ENCODE results near the gene SLC4A5.

Gene SLC4A5

DNA sequence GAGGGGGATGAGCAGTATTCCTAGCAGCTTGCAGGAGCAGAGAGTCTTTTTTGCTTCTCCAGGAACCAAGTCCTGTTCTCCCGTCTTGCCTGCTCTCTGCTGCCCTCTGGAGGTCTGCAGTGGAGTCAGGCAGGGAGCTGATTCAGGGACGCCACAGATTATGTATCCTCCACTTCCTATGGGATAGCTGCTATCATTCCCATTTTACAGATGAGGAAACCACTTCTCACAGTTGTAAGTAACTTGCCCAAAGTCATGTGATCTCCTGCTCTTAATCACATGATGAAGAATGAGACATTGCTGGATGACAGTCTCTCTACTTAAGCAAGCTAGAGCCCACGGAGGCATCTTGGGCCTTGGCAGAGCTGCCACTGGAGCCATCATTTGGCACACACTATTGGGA lies 8.3 kb downstream of the SLC4A5 start:
- POLR2A ChIA-PET, result no interaction called here
- TF ChIP-seq, protein P1, sequence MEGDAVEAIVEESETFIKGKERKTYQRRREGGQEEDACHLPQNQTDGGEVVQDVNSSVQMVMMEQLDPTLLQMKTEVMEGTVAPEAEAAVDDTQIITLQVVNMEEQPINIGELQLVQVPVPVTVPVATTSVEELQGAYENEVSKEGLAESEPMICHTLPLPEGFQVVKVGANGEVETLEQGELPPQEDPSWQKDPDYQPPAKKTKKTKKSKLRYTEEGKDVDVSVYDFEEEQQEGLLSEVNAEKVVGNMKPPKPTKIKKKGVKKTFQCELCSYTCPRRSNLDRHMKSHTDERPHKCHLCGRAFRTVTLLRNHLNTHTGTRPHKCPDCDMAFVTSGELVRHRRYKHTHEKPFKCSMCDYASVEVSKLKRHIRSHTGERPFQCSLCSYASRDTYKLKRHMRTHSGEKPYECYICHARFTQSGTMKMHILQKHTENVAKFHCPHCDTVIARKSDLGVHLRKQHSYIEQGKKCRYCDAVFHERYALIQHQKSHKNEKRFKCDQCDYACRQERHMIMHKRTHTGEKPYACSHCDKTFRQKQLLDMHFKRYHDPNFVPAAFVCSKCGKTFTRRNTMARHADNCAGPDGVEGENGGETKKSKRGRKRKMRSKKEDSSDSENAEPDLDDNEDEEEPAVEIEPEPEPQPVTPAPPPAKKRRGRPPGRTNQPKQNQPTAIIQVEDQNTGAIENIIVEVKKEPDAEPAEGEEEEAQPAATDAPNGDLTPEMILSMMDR (IDR thresholded peaks at IDR 0.05; ENCODE audit: insufficient read depth, low read length, missing control alignments), result peak; percentile 94
- peak; percentile 9 for DNase-seq (ENCODE audit: low read depth, low spot score)
- CTCF ChIA-PET, result interaction anchor here (0.6 to 6.6 kb wide), 53 partner anchors 9 to 656 kb away, joined by 3 to 205 read pairs (median 6); partner anchors contain the start of genes C2orf81, DCTN1, SLC4A5 and STAMBP
- H3K4me3 ChIP-seq (ENCODE audit: low read depth, low read length), result no peak overlapping the region

DNA sequence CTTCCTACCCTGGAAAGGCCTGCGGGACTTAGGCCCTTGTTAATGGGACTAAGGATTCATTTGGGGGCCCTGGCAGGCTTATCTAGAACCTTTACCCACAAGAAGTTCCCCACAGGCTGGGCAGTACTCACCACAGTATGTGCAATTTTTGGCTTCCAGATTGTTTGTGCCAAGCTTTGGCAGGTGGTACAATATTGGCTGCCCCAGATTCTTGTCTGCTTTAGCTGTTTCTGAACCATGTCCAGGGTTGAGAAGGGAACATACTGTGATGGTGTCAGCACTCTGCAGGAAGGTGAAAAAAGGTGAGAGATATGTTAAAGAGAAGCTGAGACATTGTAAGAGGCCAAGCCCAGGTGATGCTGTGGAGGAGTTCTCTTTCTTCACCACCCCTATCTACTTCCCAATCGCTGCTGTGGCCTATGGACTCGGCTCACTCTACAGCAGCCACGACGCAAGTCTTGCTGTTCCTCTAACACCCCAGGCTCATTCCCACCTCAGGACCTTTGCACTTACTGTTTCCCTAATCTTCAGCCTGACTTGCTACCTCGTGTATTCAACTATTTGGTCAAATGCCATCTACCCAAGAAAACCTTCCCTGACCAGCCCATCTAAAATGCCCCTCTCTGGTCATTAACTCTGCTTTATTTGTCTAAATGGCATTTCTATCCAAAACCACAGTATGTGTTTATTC lies 9.2 kb downstream of the SLC4A5 start:
- H3K4me3 ChIP-seq (ENCODE audit: low read depth, low read length), result no peak overlapping the region
- no peak for DNase-seq (ENCODE audit: low read depth, low spot score)
- CTCF ChIA-PET, result interaction anchor here (0.7 to 6.6 kb wide), 44 partner anchors 8 to 513 kb away, joined by 3 to 205 read pairs (median 7); partner anchors contain the start of genes BOLA3, DCTN1, INO80B and SLC4A5
- POLR2A ChIA-PET, result no interaction called here
- TF ChIP-seq, protein P1 (IDR thresholded peaks at IDR 0.05; ENCODE audit: insufficient read depth, low read length, missing control alignments), result no peak

DNA sequence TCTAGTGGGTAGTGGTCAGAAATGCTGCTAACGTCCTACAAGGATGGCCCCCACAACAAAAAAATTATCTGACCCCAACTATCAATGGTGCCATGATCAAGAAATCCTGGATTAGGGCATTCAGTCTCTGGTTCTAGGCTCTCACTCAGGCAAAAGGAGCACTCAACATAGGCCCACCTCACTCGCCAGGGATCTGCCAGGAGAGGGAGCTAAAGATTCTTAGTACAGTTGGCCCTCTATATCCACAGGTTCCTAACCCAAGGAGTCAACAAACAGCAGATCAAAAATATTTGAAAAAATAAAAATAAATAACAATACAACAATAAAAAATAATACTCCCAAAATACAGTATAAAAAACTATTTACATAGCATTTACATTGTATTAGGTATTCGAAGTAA lies 10.0 kb downstream of the SLC4A5 start:
- DNase-seq (ENCODE audit: low read depth, low spot score), result no peak
- H3K4me3 ChIP-seq (ENCODE audit: low read depth, low read length), result no peak overlapping the region
- ChIA-PET POLR2A (no interaction called here), CTCF (interaction anchor here (1.0 to 6.6 kb wide), 19 partner anchors 8 to 509 kb away, joined by 3 to 205 read pairs (median 5); partner anchors contain the start of genes INO80B and SLC4A5)
- TF ChIP-seq, protein P1 (IDR thresholded peaks at IDR 0.05; ENCODE audit: insufficient read depth, low read length, missing control alignments), result peak; percentile 52

DNA sequence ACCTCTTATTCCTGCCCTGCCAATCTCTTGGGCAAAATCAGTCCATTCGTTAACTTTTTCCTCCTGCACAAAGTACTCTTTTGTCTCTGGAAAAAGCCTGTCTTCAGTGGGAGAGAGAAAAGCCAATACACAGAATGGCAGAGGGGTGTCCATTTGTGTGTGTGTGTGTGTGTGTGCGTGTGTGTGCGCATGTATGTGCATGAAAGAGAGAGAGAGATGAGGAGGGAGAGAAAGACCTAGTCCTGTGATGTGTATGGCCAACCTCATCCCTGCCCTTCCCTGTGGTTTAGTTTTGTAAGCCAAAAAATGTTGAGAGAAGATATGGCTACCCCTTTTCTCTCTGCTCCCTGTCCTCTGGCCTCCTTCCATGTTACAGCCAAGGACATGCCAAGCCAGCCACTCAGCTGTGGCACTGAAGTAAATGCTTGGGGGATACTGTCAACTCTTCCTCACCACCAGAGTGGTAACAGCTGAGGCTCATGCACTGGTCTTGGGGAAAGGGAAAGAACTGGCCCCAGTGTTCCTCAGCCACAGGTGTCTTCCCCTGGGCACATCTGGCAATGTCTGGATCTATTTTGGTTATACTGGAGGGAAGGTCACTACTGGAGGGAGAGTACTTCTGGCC lies 10.6 kb downstream of the SLC4A5 start:
- ChIA-PET CTCF (interaction anchor here (0.9 to 6.6 kb wide), 16 partner anchors 7 to 506 kb away, joined by 3 to 205 read pairs (median 4); partner anchors contain the start of genes INO80B and SLC4A5), POLR2A (no interaction called here)
- no peak for DNase-seq (ENCODE audit: low read depth, low spot score)
- TF ChIP-seq, protein P1 (IDR thresholded peaks at IDR 0.05; ENCODE audit: insufficient read depth, low read length, missing control alignments), result no peak
- H3K4me3 ChIP-seq (ENCODE audit: low read depth, low read length), result no peak overlapping the region

DNA sequence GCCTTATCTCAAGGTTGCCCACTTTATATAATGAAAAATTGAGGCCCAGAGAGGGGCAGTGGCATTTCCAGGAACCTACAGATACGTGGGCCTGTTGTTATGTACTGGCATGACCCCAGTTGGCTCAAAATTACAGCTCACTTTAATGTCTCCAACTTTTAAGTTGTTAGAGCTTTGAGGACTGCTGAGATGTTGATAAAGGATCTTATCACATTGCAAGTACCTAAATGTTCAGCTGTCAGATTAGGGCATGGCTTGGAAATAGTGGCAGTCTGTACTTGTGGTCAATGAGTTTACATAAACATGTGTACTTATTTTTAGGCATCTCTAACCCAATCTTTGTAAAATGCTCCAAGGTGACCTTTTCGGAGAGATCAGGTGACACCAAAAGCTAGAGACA lies 14.6 kb downstream of the SLC4A5 start:
- DNase-seq (ENCODE audit: low read depth, low spot score), result no peak
- H3K4me3 ChIP-seq (ENCODE audit: low read depth, low read length), result no peak overlapping the region
- TF ChIP-seq, protein P1 (IDR thresholded peaks at IDR 0.05; ENCODE audit: insufficient read depth, low read length, missing control alignments), result no peak
- POLR2A ChIA-PET, result interaction anchor here (0.9 kb wide), 1 partner anchor 130 kb away, joined by 4 read pairs; the partner anchor contains the start of gene WBP1
- CTCF ChIA-PET, result interaction anchor here (0.5 to 6.4 kb wide), 5 partner anchors 6 to 242 kb away, joined by 3 to 108 read pairs (median 3); no protein-coding TSS in a partner anchor

DNA sequence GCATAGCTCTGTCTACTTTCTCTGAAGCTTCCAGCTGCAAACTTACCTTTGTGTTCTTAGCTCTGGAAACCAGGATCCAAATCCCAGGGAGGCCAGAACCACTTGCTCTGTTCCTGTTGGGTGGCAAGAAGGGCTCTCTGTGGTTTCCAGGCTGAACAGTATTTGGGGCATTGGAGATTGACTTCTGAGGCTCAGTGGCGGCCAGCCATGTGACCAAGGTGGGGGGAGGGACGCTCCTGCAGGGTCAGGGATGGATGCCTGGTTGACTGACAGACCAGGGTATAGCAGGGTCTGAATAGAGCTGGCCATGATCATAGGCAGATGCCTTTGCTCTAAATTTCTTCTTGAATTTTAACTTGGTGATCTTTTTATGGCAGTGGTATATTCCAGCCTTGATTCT lies 15.1 kb downstream of the SLC4A5 start:
- CTCF ChIA-PET, result interaction anchor here (0.8 to 6.4 kb wide), 4 partner anchors 7 to 20 kb away, joined by 3 to 108 read pairs (median 4); no protein-coding TSS in a partner anchor
- POLR2A ChIA-PET, result interaction anchor here (0.9 kb wide), 1 partner anchor 130 kb away, joined by 4 read pairs; the partner anchor contains the start of gene WBP1
- TF ChIP-seq, protein P1 (IDR thresholded peaks at IDR 0.05; ENCODE audit: insufficient read depth, low read length, missing control alignments), result no peak

More for the DNA sequence above, 15.1 kb downstream of the SLC4A5 start:
- no peak overlapping the region for H3K4me3 ChIP-seq (ENCODE audit: low read depth, low read length)
- no peak for DNase-seq (ENCODE audit: low read depth, low spot score)

Measured in AG04449 (cell line).